ENCODE measurements around the gene UPP2. TPM values are rescaled to one million over a fixed set of nuclear protein-coding genes. Genes with fewer than 3 reads are reported as not detected.

The UPP2 gene
- polyA plus RNA-seq, 3 donors = 0.10 to 0.22 TPM; not detected in 1

- WGBS, 3 donors = 70 to 91% (median 91%) methylated on average over 2 of the region's 2 CpGs
- no peak overlapping the region for H3K27ac ChIP-seq (ENCODE audit: low read depth, low read length)
Measured at GRCh38 chr2:158181171-158181570, 79.5 kb downstream of the UPP2 start.

- H3K27ac ChIP-seq (ENCODE audit: low read depth, low read length) = no peak overlapping the region
- WGBS, 3 donors = 80 to 88% (median 81%) methylated on average over 3 of the region's 3 CpGs
Measured at GRCh38 chr2:158182676-158183295, 81.1 kb downstream of the UPP2 start.

GRCh38 chr2:158184001-158184400 is 82.3 kb downstream of the UPP2 start:
- 65 to 74% (median 72%) methylated on average over 1 of the region's 1 CpG for WGBS, 3 donors
- H3K27ac ChIP-seq (ENCODE audit: low read depth, low read length) = no peak overlapping the region

- H3K27ac ChIP-seq (ENCODE audit: low read depth, low read length) = no peak overlapping the region
- WGBS, 3 donors = 77 to 88% (median 88%) methylated on average over 3 of the region's 3 CpGs
Measured at GRCh38 chr2:158184556-158185343, 83.1 kb downstream of the UPP2 start.

Other genes starting within 250 kb of the UPP2 start
- gene ACVR1, start 225.5 kb upstream of the UPP2 start, polyA plus RNA-seq = 10 to 100 TPM in 2 of 3 donors, 1 to 10 TPM in 1; 7.7 to 19.4 (median 11.6) TPM